Mesothelial cell of epicardium (in vitro differentiated cells): ENCODE results near the gene SLC6A7. TPM values are rescaled to one million over a fixed set of nuclear protein-coding genes. Genes with fewer than 3 reads are reported as not detected.
A peak's percentile ranks its signal among the peaks of the same experiment; 100 is the strongest.

Experiments
- DNase-seq, 2 experiments: peaks; one replicate each; pipeline ENCODE4 v3.0.0; 2021; ENCODE audit warnings: low spot score in 2 of 2; ENCODE audit not compliant: unreplicated experiment in 2 of 2
- H3K27ac Mint-ChIP-seq: 2 replicates; pipeline ENCODE4 v1.8.0; 2021; ENCODE audit warnings: mixed read lengths
- H3K27me3 Mint-ChIP-seq: 2 replicates; pipeline ENCODE4 v1.8.0; 2021; ENCODE audit warnings: low read depth, mixed read lengths
- H3K36me3 Mint-ChIP-seq: 2 replicates; pipeline ENCODE4 v1.8.0; 2021; ENCODE audit warnings: mixed read lengths
- H3K4me1 Mint-ChIP-seq: 2 replicates; pipeline ENCODE4 v1.8.0; 2021; ENCODE audit warnings: mixed read lengths
- H3K4me3 Mint-ChIP-seq: 2 replicates; pipeline ENCODE4 v1.8.0; 2021; ENCODE audit warnings: mild to moderate bottlenecking, moderate library complexity, mixed read lengths
- H3K9me3 Mint-ChIP-seq: 2 replicates; pipeline ENCODE4 v1.8.0; 2021; ENCODE audit warnings: mixed read lengths
- CTCF ChIP-seq: fragments of 200-600 bp; sonication (generic); IDR thresholded peaks from one replicate; pipeline ENCODE4 v1.5.0; 2021; ENCODE audit warnings: antibody characterized with exemption; ENCODE audit not compliant: unreplicated experiment
- total RNA-seq: library from RNA; stranded (reverse); gene quantifications from 3 replicates; pipeline ENCODE4 v1.2.1, GENCODE V29; 2021

The SLC6A7 gene
- total RNA-seq: not detected in 3 replicates

GRCh38 chr5:150189728-150190502, at the start of gene SLC6A7:
TSS of gene SLC6A7 (plus strand) at chr5:150190062. CDS start at chr5:150190328, 266 bp downstream.
- H3K27ac Mint-ChIP-seq: no peak within 1 kb of the TSS
- no peak for DNase-seq
- H3K4me1 Mint-ChIP-seq: peaks cover 8% of the 10 kb centered on the region
- no peaks in the 10 kb centered on the region for H3K36me3 Mint-ChIP-seq
- H3K9me3 Mint-ChIP-seq: no peaks in the 10 kb centered on the region
- peaks cover 67% of the 10 kb centered on the region for H3K27me3 Mint-ChIP-seq
- TF ChIP-seq CTCF: no peak
- peak within 1 kb of the TSS; percentile 42 for H3K4me3 Mint-ChIP-seq

GRCh38 chr5:150140830-150141229, 49.0 kb upstream of the SLC6A7 start:
- peak overlapping the region; percentile 92 for H3K27ac Mint-ChIP-seq
- TF ChIP-seq CTCF: no peak
- no peaks in the 10 kb centered on the region for H3K9me3 Mint-ChIP-seq
- H3K36me3 Mint-ChIP-seq: no peaks in the 10 kb centered on the region
- DNase-seq: no peak
- H3K4me3 Mint-ChIP-seq: no peak overlapping the region
- peaks cover 77% of the 10 kb centered on the region for H3K4me1 Mint-ChIP-seq
- no peaks in the 10 kb centered on the region for H3K27me3 Mint-ChIP-seq

- TF ChIP-seq CTCF: no peak
- Mint-ChIP-seq H3K9me3 (no peaks in the 10 kb centered on the region), H3K4me1 (peaks cover 78% of the 10 kb centered on the region), H3K27ac (peak overlapping the region; percentile 92), H3K27me3 (no peaks in the 10 kb centered on the region), H3K4me3 (no peak overlapping the region), H3K36me3 (no peaks in the 10 kb centered on the region)
- no peak for DNase-seq
These were observed 48.2 kb upstream of the SLC6A7 start for GRCh38 chr5:150141544-150142184.

- Mint-ChIP-seq H3K36me3 (no peaks in the 10 kb centered on the region), H3K4me1 (peaks cover 77% of the 10 kb centered on the region)
These were observed 47.5 kb upstream of the SLC6A7 start for GRCh38 chr5:150142185-150142958.

More at GRCh38 chr5:150142185-150142958, 47.5 kb upstream of the SLC6A7 start:
- no peaks in the 10 kb centered on the region for H3K27me3 Mint-ChIP-seq
- no peaks in the 10 kb centered on the region for H3K9me3 Mint-ChIP-seq
- no peak for TF ChIP-seq CTCF
- DNase-seq: no peak
- peak overlapping the region; percentile 100 for H3K27ac Mint-ChIP-seq
- H3K4me3 Mint-ChIP-seq: no peak overlapping the region
